HG02678 (cell line): Measurements from ENCODE around the gene KIF6.

Experiments used
- ATAC-seq: cut with Tn5 transposase; IDR thresholded peaks from one replicate; pipeline ENCODE4 v1.9.1; 2021; ENCODE audit warnings: mild to moderate bottlenecking, moderate library complexity; ENCODE audit not compliant: unreplicated experiment

The KIF6 gene

GRCh38 chr6:39426073-39426456 is 299.1 kb downstream of the KIF6 start:
- no peak for ATAC-seq

GRCh38 chr6:39425346-39426072 is 299.7 kb downstream of the KIF6 start:
- ATAC-seq: no peak

GRCh38 chr6:39424831-39425230 is 300.4 kb downstream of the KIF6 start:
- no peak for ATAC-seq

GRCh38 chr6:39422238-39422637 is 303.0 kb downstream of the KIF6 start:
- ATAC-seq: no peak

GRCh38 chr6:39421383-39422225 is 303.6 kb downstream of the KIF6 start:
- no peak for ATAC-seq

GRCh38 chr6:39420300-39421265 is 304.6 kb downstream of the KIF6 start:
- no peak for ATAC-seq

- no peak for ATAC-seq
Measured at GRCh38 chr6:39419607-39420006, 305.6 kb downstream of the KIF6 start.

GRCh38 chr6:39417440-39417839 is 307.8 kb downstream of the KIF6 start:
- no peak for ATAC-seq

GRCh38 chr6:39416728-39417127 is 308.5 kb downstream of the KIF6 start:
- ATAC-seq: no peak

GRCh38 chr6:39416026-39416425 is 309.2 kb downstream of the KIF6 start:
- no peak for ATAC-seq

GRCh38 chr6:39415482-39415881 is 309.7 kb downstream of the KIF6 start:
- no peak for ATAC-seq

GRCh38 chr6:39411465-39411864 is 313.7 kb downstream of the KIF6 start:
- ATAC-seq: no peak

GRCh38 chr6:39411001-39411400 is 314.2 kb downstream of the KIF6 start:
- no peak for ATAC-seq

GRCh38 chr6:39409889-39410288 is 315.3 kb downstream of the KIF6 start:
- ATAC-seq: no peak

- ATAC-seq: peak; percentile 78
Measured at GRCh38 chr6:39407446-39407993, 317.7 kb downstream of the KIF6 start.

GRCh38 chr6:39404312-39404711 is 320.9 kb downstream of the KIF6 start:
- ATAC-seq: no peak

GRCh38 chr6:39403304-39403703 is 321.9 kb downstream of the KIF6 start:
- no peak for ATAC-seq

- ATAC-seq: no peak
Measured at GRCh38 chr6:39402239-39402751, 322.9 kb downstream of the KIF6 start.

- no peak for ATAC-seq
Measured at GRCh38 chr6:39401376-39401775, 323.8 kb downstream of the KIF6 start.

GRCh38 chr6:39400026-39400425 is 325.2 kb downstream of the KIF6 start:
- no peak for ATAC-seq

- ATAC-seq: no peak
Measured at GRCh38 chr6:39396854-39397253, 328.4 kb downstream of the KIF6 start.
